ENCODE measurements around the gene MXD3.
"Not testable (repeated sequence)": the region's sequence is repeated elsewhere in the genome, so short reads cannot be mapped to it uniquely, and the experiment has no call there.

MXD3 gene, protein sequence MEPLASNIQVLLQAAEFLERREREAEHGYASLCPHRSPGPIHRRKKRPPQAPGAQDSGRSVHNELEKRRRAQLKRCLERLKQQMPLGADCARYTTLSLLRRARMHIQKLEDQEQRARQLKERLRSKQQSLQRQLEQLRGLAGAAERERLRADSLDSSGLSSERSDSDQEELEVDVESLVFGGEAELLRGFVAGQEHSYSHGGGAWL

DNA sequence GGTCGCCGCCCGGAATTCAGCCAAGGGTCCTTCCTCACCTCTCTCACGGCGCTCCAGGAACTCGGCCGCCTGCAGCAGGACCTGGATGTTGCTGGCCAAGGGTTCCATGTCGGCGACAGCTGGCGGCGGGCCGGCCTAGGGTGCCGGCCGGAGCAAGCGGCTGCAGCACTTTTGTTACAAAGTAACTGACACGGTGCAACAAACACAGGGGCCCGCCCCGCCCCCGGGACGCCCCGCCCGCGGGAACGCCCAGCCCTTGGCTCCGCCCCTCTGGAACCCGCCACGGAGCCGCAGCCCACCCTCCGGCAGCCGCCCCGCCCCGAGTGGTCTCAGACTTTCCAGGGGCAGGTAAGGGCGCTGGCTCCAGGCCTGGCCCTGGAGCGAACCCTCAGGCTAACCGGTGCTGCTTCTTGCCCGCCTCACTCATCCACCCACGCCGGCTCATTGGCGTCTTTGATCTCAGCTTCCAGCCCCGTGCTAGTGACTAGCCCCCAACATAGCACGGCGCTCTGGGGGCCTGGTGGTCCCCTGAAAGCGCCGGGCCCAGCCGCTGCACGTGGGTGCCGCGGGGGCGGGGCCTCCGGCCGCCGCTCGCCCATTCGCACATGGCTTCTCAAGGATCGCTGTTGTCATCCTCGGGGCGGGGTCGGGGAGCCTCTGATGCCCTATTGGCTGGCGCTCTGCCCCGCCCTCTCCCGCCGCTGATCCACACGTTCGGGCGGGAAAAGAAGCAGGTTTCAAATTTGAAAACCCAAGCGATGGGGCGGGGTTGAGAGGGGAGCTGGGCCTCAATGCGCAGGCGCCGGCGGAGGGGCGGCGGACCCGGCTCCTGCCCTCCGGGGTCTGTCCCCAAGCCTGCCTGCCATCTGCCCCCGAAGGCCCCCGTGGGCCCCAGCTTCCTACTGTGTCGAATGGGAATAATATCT is at the start of gene MXD3:
TSS of gene MXD3 (minus strand) at position 176 of the 926 bp plus-strand sequence. CDS start at position 108, 68 bp downstream.
- peak; percentile 98 for DNase-seq (ENCODE audit: low spot score)

DNA sequence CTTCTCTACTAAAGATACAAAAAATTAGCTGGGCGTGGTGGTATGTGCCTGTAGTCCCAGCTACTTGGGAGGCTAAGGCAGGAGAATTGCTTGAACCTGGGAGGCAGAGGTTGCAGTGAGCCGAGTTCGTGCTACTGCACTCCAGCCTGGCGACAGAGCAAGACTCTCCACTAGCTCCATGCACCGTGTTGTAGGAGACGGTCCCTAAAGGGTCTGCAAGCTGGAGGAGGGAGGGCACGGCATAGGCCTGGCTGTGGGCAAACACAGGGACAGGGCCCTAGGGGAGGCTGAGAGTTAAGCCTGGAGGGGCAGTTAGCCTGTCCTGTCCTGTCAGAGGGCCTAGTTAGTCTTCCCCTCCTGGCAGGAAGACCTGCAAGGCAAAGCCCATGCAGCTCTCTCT is 49.0 kb upstream of the MXD3 start:
- DNase-seq (ENCODE audit: low spot score) = not testable (repeated sequence)

DNA sequence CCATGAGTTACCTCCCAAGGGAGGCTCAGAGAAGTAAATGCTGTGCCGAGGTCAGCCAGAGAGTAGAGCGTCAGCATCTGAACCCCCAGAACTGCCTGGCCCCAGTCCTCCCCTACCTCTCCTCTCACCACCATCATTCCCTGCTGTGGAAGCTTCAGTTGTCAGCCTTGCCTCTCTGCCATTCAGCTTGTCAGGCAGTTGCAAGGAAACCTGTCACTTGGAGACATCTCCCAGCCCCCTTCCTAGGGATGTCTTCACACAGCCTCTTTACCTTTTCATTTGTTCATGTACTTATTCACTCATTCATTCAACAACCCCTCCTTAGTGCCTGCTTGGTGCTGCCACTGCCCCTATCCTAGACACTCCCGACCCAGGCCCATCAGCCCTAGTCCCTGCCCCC is 48.2 kb upstream of the MXD3 start:
- DNase-seq (ENCODE audit: low spot score) = no peak

- no peak for DNase-seq (ENCODE audit: low spot score)
Measured at GRCh38 chr5:177359451-177359851, 47.8 kb upstream of the MXD3 start.

GRCh38 chr5:177358370-177358819 is 46.7 kb upstream of the MXD3 start:
- no peak for DNase-seq (ENCODE audit: low spot score)

DNA sequence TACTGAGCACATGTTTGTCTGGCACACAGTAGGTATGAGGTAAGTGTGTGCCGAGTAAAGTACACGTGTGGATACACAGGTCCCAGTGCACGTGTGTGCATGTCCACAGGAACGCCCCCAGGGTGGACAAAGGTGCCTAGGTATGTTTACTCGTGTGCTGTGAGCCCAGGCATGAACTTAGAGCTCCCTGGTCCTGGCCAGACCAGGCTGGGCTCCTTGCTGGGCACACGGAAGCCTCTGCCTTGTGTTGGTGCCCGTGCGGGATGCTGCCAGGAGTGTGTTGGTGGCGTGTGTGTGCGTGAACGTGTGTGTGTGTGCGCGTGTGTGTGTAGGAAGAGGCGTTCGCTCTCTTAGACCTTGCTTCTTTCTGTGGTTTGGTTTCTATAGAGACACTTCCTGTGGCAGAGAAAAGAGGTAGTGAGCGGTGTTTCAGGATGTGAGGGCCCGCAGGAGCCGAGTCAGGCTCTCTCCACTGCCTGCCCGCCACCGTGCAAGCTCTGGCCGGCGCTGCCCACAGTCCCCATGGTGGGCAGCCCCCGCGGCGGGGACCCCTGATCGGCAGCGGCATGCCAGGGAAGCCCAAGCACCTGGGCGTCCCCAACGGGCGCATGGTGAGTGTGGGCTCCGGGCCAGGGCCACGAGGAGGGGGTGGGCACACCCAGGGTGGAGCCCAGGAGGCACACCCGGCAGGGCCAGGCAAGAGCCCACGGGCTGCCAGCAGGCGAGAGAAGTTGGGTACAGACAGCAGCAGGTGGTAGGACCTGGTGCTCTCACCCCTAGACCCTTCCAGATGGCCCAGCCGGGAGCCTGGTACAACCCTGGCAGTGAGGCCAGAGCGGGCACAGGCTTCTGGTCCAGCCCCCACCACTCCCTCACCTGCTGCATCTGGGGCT is 46.0 kb upstream of the MXD3 start, which contains the start of gene RGS14:
TSS of gene RGS14 (plus strand) at position 466 of the 893 bp plus-strand sequence. CDS start at position 567, 101 bp downstream.
- DNase-seq (ENCODE audit: low spot score) = peak; percentile 69

DNA sequence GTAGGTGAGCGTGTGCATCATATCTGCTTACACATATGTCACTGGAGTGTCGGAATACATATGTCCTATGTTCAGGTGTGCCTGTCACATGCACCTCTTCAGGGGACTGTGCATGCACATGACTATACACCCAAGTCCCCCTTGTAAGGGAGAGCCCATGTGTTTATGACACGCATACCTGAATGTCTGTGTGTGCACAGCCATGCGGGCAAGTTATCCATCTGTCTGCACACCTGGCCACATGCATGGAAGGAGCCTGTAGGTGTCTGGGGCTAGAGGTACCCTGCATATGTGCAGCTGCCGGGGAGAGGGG is 45.4 kb upstream of the MXD3 start:
- DNase-seq (ENCODE audit: low spot score) = no peak

GRCh38 chr5:177356746-177357145 is 45.0 kb upstream of the MXD3 start:
- no peak for DNase-seq (ENCODE audit: low spot score)

DNA sequence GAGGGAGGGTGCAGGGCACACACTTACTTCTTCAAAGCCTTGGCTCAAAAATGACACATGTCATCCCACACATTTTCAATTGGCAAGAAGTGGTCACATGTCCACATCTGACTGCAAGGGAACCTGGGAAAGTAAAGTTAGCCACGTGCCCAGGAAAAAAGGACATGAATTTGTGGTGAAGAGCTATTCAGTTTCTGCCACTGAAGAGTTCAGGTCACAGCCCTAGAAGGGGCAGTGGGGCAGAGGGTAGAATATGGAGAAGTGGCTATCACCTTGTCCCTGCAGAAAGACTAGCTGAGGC is 44.1 kb upstream of the MXD3 start:
- DNase-seq (ENCODE audit: low spot score) = no peak

- DNase-seq (ENCODE audit: low spot score) = no peak
Measured at GRCh38 chr5:177355162-177355867, 43.6 kb upstream of the MXD3 start.

- no peak for DNase-seq (ENCODE audit: low spot score)
Measured at GRCh38 chr5:177354711-177355110, 43.0 kb upstream of the MXD3 start.

GRCh38 chr5:177354256-177354655 is 42.6 kb upstream of the MXD3 start:
- DNase-seq (ENCODE audit: low spot score) = no peak

DNA sequence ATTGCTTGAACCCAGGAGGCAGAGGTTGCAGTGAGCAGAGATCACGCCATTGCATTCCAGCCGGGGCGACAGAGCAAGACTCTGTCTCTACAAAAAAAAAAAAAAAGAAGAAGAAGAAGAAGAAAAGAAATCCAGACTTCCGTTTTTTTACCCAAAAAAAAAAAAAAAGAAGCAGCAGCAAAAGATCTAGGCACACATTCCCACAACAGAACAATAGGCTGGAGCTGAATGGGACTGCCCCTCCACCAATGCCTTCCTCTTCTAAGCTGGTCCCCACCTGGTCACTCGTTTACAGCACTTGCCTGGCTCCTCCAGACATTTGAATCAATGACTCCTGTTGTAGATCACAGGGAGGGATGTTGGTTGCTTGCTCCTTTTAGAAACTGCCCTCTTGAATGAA is 41.4 kb upstream of the MXD3 start:
- no peak for DNase-seq (ENCODE audit: low spot score)

DNA sequence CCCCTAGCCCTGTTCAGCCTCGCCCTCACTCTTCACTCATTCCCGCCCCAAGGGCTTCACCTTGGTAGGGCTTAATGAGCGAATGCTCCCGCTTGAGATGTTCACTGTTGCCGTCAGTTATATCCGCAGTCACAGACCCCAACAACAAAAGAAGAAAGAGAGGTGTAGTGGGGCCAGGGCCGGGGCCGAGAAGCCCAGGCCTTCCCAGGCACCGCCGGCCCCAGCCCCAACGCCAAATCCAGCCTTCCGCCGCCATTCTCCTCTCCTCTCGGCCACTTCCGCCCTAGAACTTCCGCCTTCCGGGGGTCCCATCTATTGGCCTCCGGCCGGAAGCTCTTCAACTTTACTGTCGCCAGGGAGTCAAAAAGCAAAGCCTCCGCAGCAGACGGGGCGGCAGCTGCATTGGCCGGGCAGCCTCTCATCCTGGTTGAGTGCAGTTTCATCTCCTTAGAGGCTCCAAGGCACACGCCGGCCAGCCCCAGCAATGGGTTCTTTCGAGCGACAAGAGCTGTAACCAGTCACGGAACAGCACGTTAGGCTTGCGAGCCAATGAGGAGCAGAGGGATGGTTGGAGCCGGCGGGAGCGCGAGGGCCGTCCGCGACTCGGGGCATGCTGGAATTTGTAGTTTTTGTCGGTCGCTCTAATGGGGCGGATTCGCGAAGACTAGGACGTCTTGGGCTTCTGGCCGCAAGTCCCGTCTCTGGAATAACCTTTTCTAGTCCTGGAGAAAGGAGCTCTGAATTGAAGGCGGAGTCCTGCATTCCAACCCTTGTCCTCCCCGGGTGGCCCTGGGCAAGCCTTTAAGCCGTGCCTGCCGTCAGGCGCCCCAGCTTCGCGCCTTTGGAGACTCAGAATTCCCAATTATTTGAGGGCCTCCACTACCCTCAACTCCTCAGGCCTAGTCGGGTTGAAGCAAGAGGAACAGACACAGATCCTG is 40.0 kb upstream of the MXD3 start, which contains the start of gene LMAN2:
TSS of gene LMAN2 (minus strand) at position 277 of the 938 bp plus-strand sequence. CDS start at position 256, 21 bp downstream.
- DNase-seq (ENCODE audit: low spot score) = peak; percentile 97

- DNase-seq (ENCODE audit: low spot score) = no peak
Measured at GRCh38 chr5:177350776-177351391, 39.2 kb upstream of the MXD3 start.

GRCh38 chr5:177349762-177350161 is 38.1 kb upstream of the MXD3 start:
- DNase-seq (ENCODE audit: low spot score) = no peak

DNA sequence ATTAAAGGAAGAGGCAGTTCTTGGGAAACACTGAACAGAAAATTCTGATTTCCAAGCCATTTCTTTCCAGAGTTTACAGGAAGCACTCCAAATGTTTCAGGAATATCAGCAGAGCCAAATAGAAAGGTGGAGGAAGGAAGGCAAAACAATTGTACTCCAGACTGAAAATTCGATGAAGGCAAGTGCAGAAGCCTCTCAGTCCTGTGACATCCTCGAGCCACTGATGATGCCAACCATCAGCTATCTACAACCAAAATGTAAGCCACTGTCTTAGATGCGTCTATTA is 37.6 kb upstream of the MXD3 start:
- no peak for DNase-seq (ENCODE audit: low spot score)

GRCh38 chr5:177347699-177348098 is 36.0 kb upstream of the MXD3 start:
- no peak for DNase-seq (ENCODE audit: low spot score)

DNA sequence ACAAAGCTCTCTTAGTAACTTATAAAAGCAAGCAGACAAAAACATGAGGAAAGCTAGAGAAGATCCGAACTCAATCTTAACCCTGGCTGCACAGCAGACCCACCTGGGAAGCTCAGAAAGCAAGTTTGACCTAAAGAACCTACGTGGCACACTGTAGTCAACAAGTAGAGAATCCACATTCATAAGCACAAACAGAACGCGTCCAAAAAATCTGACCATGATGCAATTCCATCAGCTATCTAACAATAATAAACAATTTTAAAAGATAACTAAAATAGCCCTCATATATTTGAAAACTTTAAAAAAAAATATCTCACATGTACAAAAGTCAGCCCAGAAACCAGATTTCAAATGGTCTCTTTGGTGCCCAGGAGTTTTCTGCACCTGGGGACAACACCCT is 35.1 kb upstream of the MXD3 start:
- no peak for DNase-seq (ENCODE audit: low spot score)

DNA sequence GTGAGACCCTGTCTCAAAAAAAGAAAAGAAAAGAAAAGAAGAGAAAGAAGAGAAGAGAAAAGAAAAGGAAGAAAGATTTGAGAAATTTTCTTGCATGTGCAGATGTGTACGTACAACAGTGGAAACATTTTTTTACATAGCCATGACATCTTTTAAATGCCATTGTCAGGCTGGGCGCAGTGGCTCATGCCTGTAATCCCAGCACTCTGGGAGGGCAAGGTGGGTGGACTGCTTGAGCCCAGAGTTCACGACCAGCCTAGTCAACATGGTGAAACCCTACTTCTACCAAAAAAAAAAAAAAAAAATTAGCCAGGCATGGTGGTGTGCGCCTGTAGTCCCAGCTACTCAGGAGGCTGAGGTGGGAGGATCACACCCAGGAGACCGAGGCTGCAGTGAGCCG is 33.2 kb upstream of the MXD3 start:
- DNase-seq (ENCODE audit: low spot score) = no peak
